ENCODE results near the gene TRIM71. TPM values are rescaled to one million over a fixed set of nuclear protein-coding genes. Genes with fewer than 3 reads are reported as not detected.
"Not testable (repeated sequence)": the region's sequence is repeated elsewhere in the genome, so short reads cannot be mapped to it uniquely, and the experiment has no call there.

Gene TRIM71
- total and polyA plus RNA-seq, 12 donors: 0.07 TPM; not detected in 11

DNA sequence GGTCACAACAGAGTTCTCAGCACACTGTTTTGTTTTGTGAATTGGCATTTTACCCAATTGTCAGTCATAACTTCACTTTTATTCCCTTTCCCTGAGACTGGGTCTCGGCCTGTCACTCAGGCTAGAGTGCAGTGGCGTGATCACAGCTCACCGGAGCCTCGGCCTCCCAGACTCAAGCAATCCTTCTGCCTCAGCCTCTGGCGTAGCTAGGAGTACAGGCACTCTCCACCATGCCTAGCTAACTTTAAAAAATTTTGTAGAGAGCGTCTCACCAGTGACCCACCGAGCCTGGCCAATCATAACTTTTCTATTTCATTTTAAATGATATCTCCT lies 26.5 kb downstream of the TRIM71 start:
- ATAC-seq (no peak), DNase-seq (no peak)
- no peak overlapping the region for H3K4me3 ChIP-seq
- H3K36me3 ChIP-seq: no peaks in the 10 kb centered on the region
- intact Hi-C loops (cut with DNase I): no loop called here
- peaks cover 0 to 8% (median 0%) of the 10 kb centered on the region in 7 donors for H3K27me3 ChIP-seq
- TF ChIP-seq, protein P1, sequence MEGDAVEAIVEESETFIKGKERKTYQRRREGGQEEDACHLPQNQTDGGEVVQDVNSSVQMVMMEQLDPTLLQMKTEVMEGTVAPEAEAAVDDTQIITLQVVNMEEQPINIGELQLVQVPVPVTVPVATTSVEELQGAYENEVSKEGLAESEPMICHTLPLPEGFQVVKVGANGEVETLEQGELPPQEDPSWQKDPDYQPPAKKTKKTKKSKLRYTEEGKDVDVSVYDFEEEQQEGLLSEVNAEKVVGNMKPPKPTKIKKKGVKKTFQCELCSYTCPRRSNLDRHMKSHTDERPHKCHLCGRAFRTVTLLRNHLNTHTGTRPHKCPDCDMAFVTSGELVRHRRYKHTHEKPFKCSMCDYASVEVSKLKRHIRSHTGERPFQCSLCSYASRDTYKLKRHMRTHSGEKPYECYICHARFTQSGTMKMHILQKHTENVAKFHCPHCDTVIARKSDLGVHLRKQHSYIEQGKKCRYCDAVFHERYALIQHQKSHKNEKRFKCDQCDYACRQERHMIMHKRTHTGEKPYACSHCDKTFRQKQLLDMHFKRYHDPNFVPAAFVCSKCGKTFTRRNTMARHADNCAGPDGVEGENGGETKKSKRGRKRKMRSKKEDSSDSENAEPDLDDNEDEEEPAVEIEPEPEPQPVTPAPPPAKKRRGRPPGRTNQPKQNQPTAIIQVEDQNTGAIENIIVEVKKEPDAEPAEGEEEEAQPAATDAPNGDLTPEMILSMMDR (IDR thresholded peaks at IDR 0.05): no peak
- H3K27ac ChIP-seq: no peak overlapping the region
- H3K9me3 ChIP-seq: no peaks in the 10 kb centered on the region
- 88 to 89% methylated on average over 7 of the region's 7 CpGs for WGBS, 2 donors
- H3K4me1 ChIP-seq: peaks cover 0 to 19% (median 5%) of the 10 kb centered on the region in 9 donors

DNA sequence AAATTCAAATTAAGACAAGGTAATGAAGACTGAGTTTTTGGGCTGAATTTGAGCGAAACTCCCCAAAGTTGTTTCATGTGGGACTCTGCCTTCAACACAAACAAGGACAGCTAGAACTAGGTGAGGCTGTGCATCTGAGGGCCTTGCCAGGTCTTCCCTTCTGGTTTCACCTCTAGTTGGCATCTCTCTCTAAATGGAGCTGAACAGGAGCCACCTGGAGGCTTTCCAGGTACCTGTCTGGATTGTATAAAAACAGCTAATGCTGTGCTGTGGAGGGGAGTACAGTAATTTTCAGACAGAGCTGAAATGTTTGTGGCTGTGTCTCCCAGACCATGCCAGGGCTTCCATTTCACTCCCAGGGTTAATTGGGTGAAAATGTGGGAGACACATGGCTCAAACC lies 27.1 kb downstream of the TRIM71 start:
- Histone ChIP-seq H3K4me1 (peaks cover 0 to 21% (median 5%) of the 10 kb centered on the region in 9 donors), H3K27me3 (peaks cover 0 to 6% (median 0%) of the 10 kb centered on the region in 7 donors), H3K27ac (no peak overlapping the region), H3K9me3 (no peaks in the 10 kb centered on the region), H3K4me3 (no peak overlapping the region), H3K36me3 (no peaks in the 10 kb centered on the region)
- DNase-seq (no peak), ATAC-seq (no peak)
- WGBS, 2 donors: 96% methylated on average over 1 of the region's 1 CpG
- intact Hi-C loops (cut with DNase I): no loop called here
- TF ChIP-seq, protein P1 (IDR thresholded peaks at IDR 0.05): no peak

DNA sequence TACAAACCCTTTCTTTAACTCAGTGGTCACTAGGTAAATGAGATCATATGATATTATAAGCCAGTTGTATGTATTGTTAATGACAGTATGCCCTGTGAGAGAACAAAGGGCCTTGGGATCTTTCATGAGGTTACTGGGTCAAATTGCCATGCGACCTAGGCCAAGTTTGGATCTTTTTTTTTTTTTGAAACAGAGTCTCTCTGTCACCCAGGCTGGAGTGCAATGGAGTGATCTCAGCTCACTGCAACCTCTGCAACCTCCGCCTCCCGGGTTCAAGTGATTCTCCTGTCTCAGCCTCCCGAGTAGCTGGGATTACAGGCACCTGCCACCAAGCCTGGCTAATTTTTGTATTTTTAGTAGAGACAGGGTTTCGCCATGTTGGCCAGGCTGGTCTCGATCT lies 27.7 kb downstream of the TRIM71 start:
- H3K9me3 ChIP-seq; H3K27me3 ChIP-seq; DNase-seq; H3K36me3 ChIP-seq; H3K4me3 ChIP-seq; intact Hi-C loops (cut with DNase I); ATAC-seq; H3K27ac ChIP-seq: not testable (repeated sequence)
- WGBS, 2 donors: 91 to 94% methylated on average over 6 of the region's 6 CpGs
- H3K4me1 ChIP-seq: peaks cover 0 to 26% (median 5%) of the 10 kb centered on the region in 9 donors

DNA sequence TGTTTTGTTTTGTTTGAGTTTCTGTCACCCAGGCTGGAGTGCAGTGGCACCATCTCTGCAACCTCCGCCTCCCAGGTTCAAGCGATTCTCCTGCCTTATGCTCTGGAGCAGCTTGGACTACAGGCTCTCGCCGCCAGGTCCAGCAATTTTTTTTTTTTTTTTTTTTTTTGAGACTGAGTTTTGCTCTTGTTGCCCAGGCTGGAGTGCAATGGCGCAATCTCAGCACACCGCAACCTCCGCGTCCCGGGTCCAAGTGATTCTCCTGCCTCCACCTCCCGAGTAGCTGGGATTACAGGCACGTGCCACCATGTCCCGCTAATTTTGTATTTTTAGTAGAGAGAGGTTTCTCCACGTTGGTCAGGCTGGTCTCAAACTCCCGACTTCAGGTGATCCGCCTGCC lies 29.2 kb downstream of the TRIM71 start:
- H3K4me3 ChIP-seq; H3K9me3 ChIP-seq; H3K27me3 ChIP-seq; ATAC-seq; DNase-seq; H3K27ac ChIP-seq; intact Hi-C loops (cut with DNase I); H3K36me3 ChIP-seq: not testable (repeated sequence)
- peaks cover 0 to 22% (median 5%) of the 10 kb centered on the region in 9 donors for H3K4me1 ChIP-seq
- WGBS, 2 donors: 91 to 96% methylated on average over 15 of the region's 15 CpGs

DNA sequence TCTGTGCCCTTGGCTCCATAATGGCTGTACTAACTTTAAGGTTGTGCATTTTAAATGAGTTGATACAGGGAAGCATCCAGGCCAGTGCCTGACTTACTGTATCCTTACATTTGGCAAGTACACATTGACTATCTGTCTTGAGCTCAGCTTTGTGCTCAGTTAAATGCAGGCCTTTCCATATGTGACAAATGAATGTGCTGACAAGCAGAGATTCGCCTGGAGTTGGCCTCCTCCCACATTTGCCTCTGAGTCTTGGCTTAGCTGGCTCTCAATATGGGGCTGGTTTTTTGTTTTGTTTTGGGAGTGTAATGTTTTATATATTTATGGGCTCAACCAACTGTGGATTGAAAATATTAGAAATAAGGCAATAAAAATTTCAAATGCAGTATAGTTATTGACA lies 29.7 kb downstream of the TRIM71 start:
- Histone ChIP-seq H3K27me3 (no peaks in the 10 kb centered on the region), H3K36me3 (no peaks in the 10 kb centered on the region), H3K4me3 (no peak overlapping the region), H3K4me1 (peaks cover 0 to 18% (median 5%) of the 10 kb centered on the region in 9 donors), H3K27ac (no peak overlapping the region), H3K9me3 (no peaks in the 10 kb centered on the region)
- intact Hi-C loops (cut with DNase I): no loop called here
- ATAC-seq: peak in 4 of 8 donors; percentile 46 to 76 (median 68)
- TF ChIP-seq, protein P1 (IDR thresholded peaks at IDR 0.05): no peak
- 44 to 56% methylated on average over 1 of the region's 1 CpG for WGBS, 2 donors
- DNase-seq: peak in 1 of 2 donors; percentile 9

All from heart right ventricle (tissue), 16 donors.